Measurements from ENCODE around the gene FAM200B.

FAM200B gene

GRCh38 chr4:15738877-15739276, 57.2 kb downstream of the FAM200B start:
- DNase-seq = no peak

Data from CD4-positive, alpha-beta T cell treated with Interleukin-1 beta for 1 hour (primary cell).